Activated T-helper 1 cell treated with anti-CD3 and anti-CD28 coated beads, Interleukin-12 subunit alpha, Interleukin-12 subunit beta, Interleukin-2, Interleukin-4 antibody, amounts not matched to agents 30 ng/mL and 10 ng/mL and 1 ng/mL, durations not matched to agents 14 hours and 24 hours and 36 hours (primary cell): Measurements from ENCODE around the gene RIC8B. TPM values are rescaled to one million over a fixed set of nuclear protein-coding genes. Genes with fewer than 3 reads are reported as not detected.

ENCODE experiments used
- DNase-seq: peaks from one replicate; pipeline ENCODE4 v3.0.0; 2021; ENCODE audit warnings: low spot score
- H3K27ac Mint-ChIP-seq: one replicate; pipeline ENCODE4 v1.8.0; 2021; ENCODE audit warnings: mild to moderate bottlenecking, mixed read lengths
- H3K27me3 Mint-ChIP-seq: one replicate; pipeline ENCODE4 v1.8.0; 2022; ENCODE audit warnings: mild to moderate bottlenecking, moderate library complexity, mixed read lengths; ENCODE audit not compliant: insufficient read depth
- H3K36me3 Mint-ChIP-seq: one replicate; pipeline ENCODE4 v1.8.0; 2021; ENCODE audit warnings: low read depth, mixed read lengths
- H3K4me1 Mint-ChIP-seq: one replicate; pipeline ENCODE4 v1.8.0; 2021; ENCODE audit warnings: low read depth, mixed read lengths
- H3K4me3 Mint-ChIP-seq: one replicate; pipeline ENCODE4 v1.8.0; 2021; ENCODE audit warnings: mild to moderate bottlenecking, moderate library complexity, mixed read lengths
- H3K9me3 Mint-ChIP-seq: one replicate; pipeline ENCODE4 v1.8.0; 2021; ENCODE audit warnings: mixed read lengths
- intact Hi-C: fragments of 100-400 bp; cut with micrococcal nuclease; formaldehyde crosslinking; loops from one replicate; pipeline ENCODE4 v1.15.1; 2024
- total RNA-seq: library from RNA; stranded (reverse); gene quantifications from 2 replicates; pipeline ENCODE4 v1.2.3, GENCODE V29; 2022

The RIC8B gene
- total RNA-seq, 1 donor from 2014 or later, result 11.4 TPM

- peaks cover 35% of the 10 kb centered on the region for H3K4me1 Mint-ChIP-seq
- intact Hi-C loops, result no loop called here
- no peak overlapping the region for H3K27ac Mint-ChIP-seq
- H3K9me3 Mint-ChIP-seq, result no peaks in the 10 kb centered on the region
- no peak for DNase-seq
- H3K4me3 Mint-ChIP-seq, result no peak overlapping the region
- no peaks in the 10 kb centered on the region for H3K27me3 Mint-ChIP-seq
- peaks cover 2% of the 10 kb centered on the region for H3K36me3 Mint-ChIP-seq
Observed at GRCh38 chr12:106764738-106765137, 9.7 kb upstream of the RIC8B start.

- H3K36me3 Mint-ChIP-seq, result no peaks in the 10 kb centered on the region
- peak overlapping the region; percentile 71 for H3K27ac Mint-ChIP-seq
- H3K4me1 Mint-ChIP-seq, result peaks cover 26% of the 10 kb centered on the region
- intact Hi-C loops, result no loop called here
- no peaks in the 10 kb centered on the region for H3K27me3 Mint-ChIP-seq
- DNase-seq, result no peak
- no peaks in the 10 kb centered on the region for H3K9me3 Mint-ChIP-seq
- no peak overlapping the region for H3K4me3 Mint-ChIP-seq
Observed at GRCh38 chr12:106766393-106766826, 8.1 kb upstream of the RIC8B start.

GRCh38 chr12:106767206-106767605 lies 7.3 kb upstream of the RIC8B start:
- DNase-seq, result no peak
- H3K27ac Mint-ChIP-seq, result peak overlapping the region; percentile 2

GRCh38 chr12:106767954-106768822 lies 6.3 kb upstream of the RIC8B start:
- H3K36me3 Mint-ChIP-seq, result no peaks in the 10 kb centered on the region
- H3K27ac Mint-ChIP-seq, result no peak overlapping the region
- H3K9me3 Mint-ChIP-seq, result no peaks in the 10 kb centered on the region
- no peak overlapping the region for H3K4me3 Mint-ChIP-seq
- intact Hi-C loops, result no loop called here
- no peaks in the 10 kb centered on the region for H3K27me3 Mint-ChIP-seq
- H3K4me1 Mint-ChIP-seq, result peaks cover 26% of the 10 kb centered on the region
- no peak for DNase-seq

More at GRCh38 chr12:106767206-106767605, 7.3 kb upstream of the RIC8B start:
- Mint-ChIP-seq H3K9me3 (no peaks in the 10 kb centered on the region), H3K27me3 (no peaks in the 10 kb centered on the region), H3K4me1 (peaks cover 26% of the 10 kb centered on the region), H3K36me3 (no peaks in the 10 kb centered on the region), H3K4me3 (peak overlapping the region; percentile 32)
- intact Hi-C loops, result no loop called here

GRCh38 chr12:106769078-106769477 lies 5.4 kb upstream of the RIC8B start:
- peaks cover 33% of the 10 kb centered on the region for H3K4me1 Mint-ChIP-seq
- no peak overlapping the region for H3K4me3 Mint-ChIP-seq
- intact Hi-C loops, result no loop called here
- peaks cover 2% of the 10 kb centered on the region for H3K36me3 Mint-ChIP-seq
- DNase-seq, result no peak
- no peak overlapping the region for H3K27ac Mint-ChIP-seq
- H3K27me3 Mint-ChIP-seq, result no peaks in the 10 kb centered on the region
- H3K9me3 Mint-ChIP-seq, result no peaks in the 10 kb centered on the region

DNA sequence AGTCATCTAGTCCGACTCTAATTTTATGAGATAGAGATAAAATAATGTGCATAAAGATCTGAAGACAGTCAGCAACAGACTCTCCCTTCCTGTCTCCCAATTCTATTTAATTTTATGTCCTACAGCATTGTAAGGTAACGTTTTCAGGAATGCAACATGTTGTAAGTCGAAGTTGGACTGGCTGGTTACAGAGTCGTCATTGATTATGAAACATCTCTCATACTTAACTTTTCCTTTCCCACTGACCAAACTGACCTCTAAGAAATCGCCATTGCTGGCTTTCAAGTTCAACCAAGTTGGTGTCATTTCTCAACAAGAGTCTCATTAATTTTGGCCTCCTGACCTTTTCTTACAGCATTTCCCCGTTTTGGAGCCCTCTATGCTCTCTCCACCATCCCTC lies 4.9 kb upstream of the RIC8B start:
- no peak overlapping the region for H3K4me3 Mint-ChIP-seq
- DNase-seq, result no peak
- no peaks in the 10 kb centered on the region for H3K27me3 Mint-ChIP-seq
- peaks cover 36% of the 10 kb centered on the region for H3K4me1 Mint-ChIP-seq
- no peak overlapping the region for H3K27ac Mint-ChIP-seq
- H3K9me3 Mint-ChIP-seq, result no peaks in the 10 kb centered on the region
- intact Hi-C loops, result no loop called here
- peaks cover 4% of the 10 kb centered on the region for H3K36me3 Mint-ChIP-seq

- no peak for DNase-seq
- Mint-ChIP-seq H3K36me3 (peaks cover 11% of the 10 kb centered on the region), H3K4me3 (no peak overlapping the region), H3K9me3 (no peaks in the 10 kb centered on the region), H3K27me3 (no peaks in the 10 kb centered on the region), H3K4me1 (peaks cover 48% of the 10 kb centered on the region), H3K27ac (no peak overlapping the region)
- intact Hi-C loops, result loop anchor here (5.0 to 10.0 kb wide), 2 partner anchors 583 to 916 kb away; partner anchors contain the start of gene PWP1
Observed at GRCh38 chr12:106771425-106771824, 3.1 kb upstream of the RIC8B start.

DNA sequence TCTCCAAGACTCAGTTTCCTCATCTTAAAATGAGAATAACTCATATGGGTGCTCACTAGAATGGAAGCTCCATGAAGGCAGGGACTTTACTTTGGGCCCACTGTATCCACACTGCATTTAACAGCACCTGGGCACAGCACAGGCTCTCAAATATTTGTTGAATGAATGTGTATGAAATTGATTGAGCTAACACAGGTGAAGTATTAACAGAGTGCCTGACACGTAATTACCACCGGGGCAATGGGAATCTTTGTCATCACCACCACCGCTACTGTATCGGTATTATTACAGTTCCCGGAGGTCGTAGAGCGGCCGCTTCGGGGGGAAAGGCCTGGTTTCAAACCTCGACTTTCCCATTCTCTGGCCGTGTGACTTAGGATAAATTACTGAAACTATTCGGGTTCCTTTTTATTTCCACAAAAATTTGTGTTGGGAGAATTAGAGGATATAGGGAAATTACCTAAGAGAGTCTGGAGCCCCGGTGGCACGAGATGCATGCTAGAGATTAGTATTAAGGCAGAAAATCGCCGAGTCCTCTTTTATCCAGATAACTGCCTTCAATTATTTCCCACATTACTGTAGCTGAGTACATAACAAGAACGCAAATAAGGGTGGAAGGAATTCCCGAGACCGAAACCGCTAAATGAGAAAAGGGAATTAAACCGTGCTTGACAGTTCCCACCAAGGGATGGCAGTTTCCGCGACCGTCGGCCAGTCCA lies 1.0 kb upstream of the RIC8B start:
- Mint-ChIP-seq H3K36me3 (peaks cover 11% of the 10 kb centered on the region), H3K4me1 (peaks cover 38% of the 10 kb centered on the region), H3K4me3 (peak overlapping the region; percentile 100), H3K9me3 (no peaks in the 10 kb centered on the region), H3K27me3 (no peaks in the 10 kb centered on the region), H3K27ac (peak overlapping the region; percentile 98)
- DNase-seq, result no peak
- intact Hi-C loops, result loop anchor here (1.0 to 10.0 kb wide), 9 partner anchors 25 to 914 kb away; partner anchors contain the start of genes CRY1, POLR3B, PWP1 and TCP11L2

- H3K9me3 Mint-ChIP-seq, result no peaks in the 10 kb centered on the region
- peak; percentile 12 for DNase-seq
- no peaks in the 10 kb centered on the region for H3K27me3 Mint-ChIP-seq
- peaks cover 37% of the 10 kb centered on the region for H3K4me1 Mint-ChIP-seq
- intact Hi-C loops, result loop anchor here (1.0 to 10.0 kb wide), 10 partner anchors 27 to 912 kb away; partner anchors contain the start of genes CRY1, POLR3B, PWP1 and TCP11L2
- peaks cover 11% of the 10 kb centered on the region for H3K36me3 Mint-ChIP-seq
- H3K4me3 Mint-ChIP-seq, result peak overlapping the region; percentile 100
- H3K27ac Mint-ChIP-seq, result peak overlapping the region; percentile 98
Observed at GRCh38 chr12:106774808-106775524, 484 bp downstream of the RIC8B start.

DNA sequence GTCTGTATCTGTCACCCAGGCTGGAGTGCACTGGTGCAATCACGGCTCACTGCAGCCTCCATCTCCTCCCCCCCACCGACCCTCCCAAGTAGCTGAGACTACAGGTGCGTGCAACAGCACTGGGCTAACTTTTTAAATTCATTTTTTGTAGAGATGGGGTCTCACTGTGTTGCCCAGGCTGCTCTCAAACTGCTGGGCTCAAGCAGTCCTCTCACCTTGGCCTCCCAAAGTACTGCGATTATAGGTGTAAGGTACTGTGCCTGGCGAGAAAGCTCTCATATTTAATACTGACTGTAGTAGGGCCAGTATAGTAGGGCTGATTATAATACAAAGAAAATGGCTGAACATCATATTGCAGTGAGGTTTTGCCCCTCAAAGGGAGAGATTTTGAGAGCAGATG lies 2.4 kb downstream of the RIC8B start:
- Mint-ChIP-seq H3K36me3 (peaks cover 11% of the 10 kb centered on the region), H3K27ac (no peak overlapping the region), H3K4me1 (peaks cover 37% of the 10 kb centered on the region), H3K4me3 (no peak overlapping the region), H3K9me3 (no peaks in the 10 kb centered on the region), H3K27me3 (no peaks in the 10 kb centered on the region)
- no peak for DNase-seq
- intact Hi-C loops, result loop anchor here (5.0 to 10.0 kb wide), 2 partner anchors 45 to 578 kb away; no protein-coding TSS in a partner anchor

GRCh38 chr12:106780010-106780631 lies 5.6 kb downstream of the RIC8B start:
- intact Hi-C loops, result no loop called here
- Mint-ChIP-seq H3K27me3 (no peaks in the 10 kb centered on the region), H3K4me3 (no peak overlapping the region), H3K9me3 (no peaks in the 10 kb centered on the region), H3K36me3 (peaks cover 13% of the 10 kb centered on the region), H3K4me1 (peaks cover 27% of the 10 kb centered on the region), H3K27ac (no peak overlapping the region)
- no peak for DNase-seq

GRCh38 chr12:106782619-106783018 lies 8.1 kb downstream of the RIC8B start:
- Mint-ChIP-seq H3K36me3 (peaks cover 16% of the 10 kb centered on the region), H3K4me1 (peaks cover 4% of the 10 kb centered on the region), H3K4me3 (no peak overlapping the region), H3K9me3 (no peaks in the 10 kb centered on the region), H3K27ac (no peak overlapping the region), H3K27me3 (no peaks in the 10 kb centered on the region)
- no peak for DNase-seq
- intact Hi-C loops, result no loop called here
